Fibroblast of skin of abdomen (primary cell): Measurements from ENCODE around the gene EMD.
"Not testable (repeated sequence)": the region's sequence is repeated elsewhere in the genome, so short reads cannot be mapped to it uniquely, and the experiment has no call there.

Experiments
- DNase-seq: peaks from one replicate; pipeline ENCODE4 v3.0.0-alpha.2; 2013

EMD gene

GRCh38 chrX:154371017-154371788 is 7.9 kb upstream of the EMD start:
- peak; percentile 95 for DNase-seq

GRCh38 chrX:154371789-154372300 is 7.2 kb upstream of the EMD start:
- DNase-seq, result no peak

GRCh38 chrX:154372612-154373022 is 6.5 kb upstream of the EMD start:
- peak; percentile 74 for DNase-seq

- peak; percentile 91 for DNase-seq
These were observed 5.5 kb upstream of the EMD start for GRCh38 chrX:154373340-154374306.

- peak; percentile 73 for DNase-seq
These were observed 4.6 kb upstream of the EMD start, which contains the start of gene FLNA for GRCh38 chrX:154374313-154375155. TSS of gene FLNA (minus strand) at chrX:154374634. CDS start at chrX:154371245, 3,389 bp downstream.

- DNase-seq, result no peak
These were observed 4.0 kb upstream of the EMD start for GRCh38 chrX:154375156-154375504.

- peak; percentile 56 for DNase-seq
These were observed 2.3 kb upstream of the EMD start for GRCh38 chrX:154376774-154377173.

- DNase-seq, result peak; percentile 48
These were observed 866 bp upstream of the EMD start for GRCh38 chrX:154378059-154378798.

- no peak for DNase-seq
These were observed 465 bp downstream of the EMD start for GRCh38 chrX:154379569-154379951.

- no peak for DNase-seq
These were observed 1.1 kb downstream of the EMD start for GRCh38 chrX:154380153-154380552.

- DNase-seq, result no peak
These were observed 1.7 kb downstream of the EMD start for GRCh38 chrX:154380787-154381186.

- no peak for DNase-seq
These were observed 2.2 kb downstream of the EMD start for GRCh38 chrX:154381271-154381670.

GRCh38 chrX:154382483-154383069 is 3.5 kb downstream of the EMD start:
- DNase-seq, result no peak

- no peak for DNase-seq
These were observed 4.5 kb downstream of the EMD start for GRCh38 chrX:154383359-154384283.

- no peak for DNase-seq
These were observed 5.3 kb downstream of the EMD start for GRCh38 chrX:154384284-154384892.

- not testable (repeated sequence) for DNase-seq
These were observed 9.0 kb downstream of the EMD start for GRCh38 chrX:154388094-154388493.

- DNase-seq, result not testable (repeated sequence)
These were observed 9.6 kb downstream of the EMD start for GRCh38 chrX:154388649-154389048.

- not testable (repeated sequence) for DNase-seq
These were observed 11.0 kb downstream of the EMD start for GRCh38 chrX:154389812-154390747.
